Endothelial cell of umbilical vein (primary cell): ENCODE measurements around the gene SEMA4A. TPM values are rescaled to one million over a fixed set of nuclear protein-coding genes. Genes with fewer than 3 reads are reported as not detected.

Source experiments
- BruUV-seq: library from RNA; stranded (reverse); fragments of 400-500 nt; replicated peaks from 2 replicates; lab custom pipeline; 2021; lab: Mats Ljungman, UMichigan
- CTCF ChIA-PET: fragments of 300-600, 350-600 bp; sonication (Branson Sonifier 250); formaldehyde crosslinking; loops from one replicate; lab custom pipeline; 2021; ENCODE audit warnings: antibody characterized with exemption, inconsistent platforms; lab: Charles Lee
- POLR2A ChIA-PET: fragments of 300-600, 350-600 bp; sonication (Branson Sonifier 250); formaldehyde crosslinking; loops from one replicate; lab custom pipeline; 2021; ENCODE audit warnings: antibody characterized with exemption, inconsistent platforms; lab: Charles Lee
- DNase-seq: peaks from one replicate; pipeline ENCODE4 v3.0.0-alpha.2; 2011; ENCODE audit warnings: low read depth, low spot score
- FAIRE-seq: peaks from 2 replicates; lab custom pipeline; 2011; peaks lifted over from hg19 to GRCh38; lab: Jason Lieb, UNC
- H2AFZ ChIP-seq: 2 replicates; pipeline ENCODE4 v1.6.0; 2012; ENCODE audit warnings: low read depth, low read length, control low read depth, inconsistent platforms
- H3K27ac ChIP-seq: 2 replicates; pipeline ENCODE4 v1.5.1; 2011; ENCODE audit warnings: low read depth, mild to moderate bottlenecking, control low read depth, low read length, moderate library complexity; ENCODE audit not compliant: insufficient read depth
- H3K27me3 ChIP-seq, 2 experiments: 2 replicates each; pipeline versions ENCODE4 v1.6.0 to v1.6.1; 2011; ENCODE audit warnings: low read length in 2 of 2, mixed read lengths in 1 of 2; ENCODE audit not compliant: control insufficient read depth in 2 of 2, insufficient read depth in 2 of 2
- H3K36me3 ChIP-seq, 2 experiments: 2 replicates in 1 of 2; 3 replicates in 1 of 2; pipeline ENCODE4 v1.5.1; 2011; ENCODE audit warnings: low read length in 2 of 2, mild to moderate bottlenecking in 1 of 2, moderate library complexity in 1 of 2; ENCODE audit not compliant: control insufficient read depth in 2 of 2, insufficient read depth in 2 of 2; ENCODE audit errors: extremely low read depth in 1 of 2
- H3K4me1 ChIP-seq: 3 replicates; pipeline ENCODE4 v1.5.1; 2011; ENCODE audit warnings: mild to moderate bottlenecking, low read length; ENCODE audit not compliant: control insufficient read depth, insufficient read depth; ENCODE audit errors: extremely low read depth
- H3K4me2 ChIP-seq: 2 replicates; pipeline ENCODE4 v1.6.1; 2011; ENCODE audit warnings: low read length, control low read depth, mixed read lengths; ENCODE audit not compliant: insufficient read depth
- H3K4me3 ChIP-seq, 3 experiments: fragments of 200-600 bp in 1 of 3; sonication (generic), shearing (Covaris generic) in 1 of 3; replicated peaks in 1 of 3; 2 replicates each; pipeline ENCODE4 v1.5.1; 2011 to 2016; ENCODE audit warnings: control low read depth in 3 of 3, low read length in 3 of 3, mild to moderate bottlenecking in 2 of 3, inconsistent platforms in 1 of 3, low read depth in 1 of 3, moderate library complexity in 1 of 3; ENCODE audit not compliant: insufficient read depth in 1 of 3
- H3K79me2 ChIP-seq: 2 replicates; pipeline ENCODE4 v1.6.0; 2012; ENCODE audit warnings: low read length, inconsistent platforms; ENCODE audit not compliant: control insufficient read depth, insufficient read depth
- H3K9ac ChIP-seq: replicated peaks from 2 replicates; pipeline ENCODE3; 2011; ENCODE audit warnings: low read length, control low read depth; ENCODE audit not compliant: insufficient read depth; ENCODE audit errors: extremely low read depth
- H3K9me1 ChIP-seq: replicated peaks from 3 replicates; pipeline ENCODE4 v1.6.0; 2011; ENCODE audit warnings: mild to moderate bottlenecking, low read length; ENCODE audit not compliant: control insufficient read depth, insufficient read depth; ENCODE audit errors: extremely low read depth
- H3K9me3 ChIP-seq: replicated peaks from 2 replicates; pipeline ENCODE4 v1.5.1; 2012; ENCODE audit warnings: low read length, inconsistent platforms; ENCODE audit not compliant: control insufficient read depth, insufficient read depth
- H4K20me1 ChIP-seq: replicated peaks from 2 replicates; pipeline ENCODE3; 2011; ENCODE audit warnings: mild to moderate bottlenecking, low read length; ENCODE audit not compliant: control insufficient read depth, insufficient read depth; ENCODE audit errors: extremely low read depth
- CTCF ChIP-seq, 2 donors: IDR thresholded peaks; 1 replicate in 1 of 2; 2 replicates in 1 of 2; pipeline ENCODE4 v1.5.1; 2011; ENCODE audit warnings: low read length in 2 of 2, mild to moderate bottlenecking in 2 of 2, moderate library complexity in 2 of 2, control low read depth in 1 of 2, inconsistent platforms in 1 of 2, low read depth in 1 of 2; ENCODE audit not compliant: insufficient read depth in 1 of 2; ENCODE audit errors: extremely low read depth in 1 of 2
- EZH2 ChIP-seq: IDR thresholded peaks from 2 replicates; pipeline ENCODE4 v1.6.1; 2012; ENCODE audit warnings: borderline replicate concordance, low read depth, mild to moderate bottlenecking, moderate library complexity, low read length, inconsistent platforms; ENCODE audit not compliant: severe bottlenecking
- FOS ChIP-seq: IDR thresholded peaks from 2 replicates; pipeline ENCODE4 v1.6.1; 2011; ENCODE audit warnings: mild to moderate bottlenecking, low read length, moderate library complexity, borderline replicate concordance; ENCODE audit not compliant: insufficient read depth
- GATA2 ChIP-seq: IDR thresholded peaks from 2 replicates; pipeline ENCODE4 v1.7.0; 2011; ENCODE audit warnings: low read depth, mild to moderate bottlenecking, moderate library complexity, mixed read lengths, low read length; ENCODE audit not compliant: insufficient read length, insufficient read depth
- JUN ChIP-seq: IDR thresholded peaks from 2 replicates; pipeline ENCODE4 v1.6.1; 2011; ENCODE audit warnings: borderline replicate concordance, low read depth; ENCODE audit not compliant: insufficient read length, insufficient read depth
- MAX ChIP-seq: IDR thresholded peaks from 2 replicates; pipeline ENCODE4 v1.6.1; 2011; ENCODE audit not compliant: insufficient read depth, insufficient read length
- MYC ChIP-seq: IDR thresholded peaks from one replicate; pipeline ENCODE4 v1.6.1; 2011; ENCODE audit warnings: mild to moderate bottlenecking, low read depth, low read length
- POLR2A ChIP-seq: IDR thresholded peaks from 2 replicates; pipeline ENCODE4 v1.6.1; 2012; ENCODE audit warnings: low read depth, mild to moderate bottlenecking, control low read depth, low read length
- POLR2AphosphoS5 ChIP-seq: IDR thresholded peaks from 2 replicates; pipeline ENCODE4 v1.6.1; 2012; ENCODE audit warnings: low read depth, mild to moderate bottlenecking, control low read depth, low read length, moderate library complexity; ENCODE audit not compliant: insufficient read depth
- dilution Hi-C: fragments of 300-500 bp; cut with MboI; formaldehyde crosslinking; loops from one replicate; pipeline ENCODE4 v1.15.0; 2019; ENCODE audit warnings: low sequenced_read_pairs; ENCODE audit not compliant: extremely low pct_ligation_motif_present
- intact Hi-C: fragments of 100-400 bp; cut with micrococcal nuclease; formaldehyde crosslinking; loops from one replicate; pipeline ENCODE4 v1.10.0; 2022
- polyA plus RNA-seq, 4 experiments: library from polyadenylated mRNA; depleted of rRNA in 3 of 4; stranded (reverse) in 3 of 4; unstranded in 1 of 4; fragments of >200 nt; gene quantifications; 2 replicates each; pipeline versions ENCODE4 v1.2.1 to v1.2.3, GENCODE V29; 2011 to 2012; ENCODE audit warnings: missing spikeins in 1 of 4
- total RNA-seq: library from RNA; stranded (reverse); gene quantifications from 2 replicates; pipeline ENCODE4 v1.2.3, GENCODE V29; 2021

The SEMA4A gene
- total and polyA plus RNA-seq, 2 donors (not counting 3 experiments of a cell fraction or from before 2014, with no cell fraction given) = 1.5 to 1.6 TPM

- Histone ChIP-seq H3K36me3 (no peaks in the 10 kb centered on the region), H2AFZ (no peak overlapping the region), H3K27ac (no peak overlapping the region), H3K4me2 (no peak overlapping the region), H3K79me2 (no peaks in the 10 kb centered on the region), H3K4me3 (no peak overlapping the region), H3K27me3 (no peaks in the 10 kb centered on the region), H3K4me1 (peaks cover 16% of the 10 kb centered on the region), H3K9ac (no peak overlapping the region), H4K20me1 (no peaks in the 10 kb centered on the region), H3K9me1 (no peaks in the 10 kb centered on the region), H3K9me3 (no peaks in the 10 kb centered on the region)
- POLR2A ChIA-PET = no interaction called here
- intact Hi-C loops (no loop called here), dilution Hi-C loops (no loop called here)
- DNase-seq = no peak
- FAIRE-seq = peak; percentile 49
- BruUV-seq = no TSS peak
- TF ChIP-seq EZH2 (no peak), MYC (no peak), MAX (no peak)
- CTCF ChIA-PET = interaction anchor here (1.4 to 2.1 kb wide), 2 partner anchors 19 to 60 kb away, joined by 8 to 15 read pairs; no protein-coding TSS in a partner anchor
Observed at GRCh38 chr1:156165083-156165482, 11.7 kb downstream of the SEMA4A start.

GRCh38 chr1:156167536-156167935, 14.2 kb downstream of the SEMA4A start:
- dilution Hi-C loops = no loop called here
- no peak overlapping the region for H3K27ac ChIP-seq
- ChIA-PET CTCF (interaction anchor here (0.6 kb wide), 1 partner anchor 242 kb away, joined by 3 read pairs; no protein-coding TSS in a partner anchor), POLR2A (no interaction called here)
- peak overlapping the region; percentile 1 for H2AFZ ChIP-seq
- FAIRE-seq (peak; percentile 44), DNase-seq (no peak)
- no peaks in the 10 kb centered on the region for H3K9me1 ChIP-seq
- no peaks in the 10 kb centered on the region for H3K36me3 ChIP-seq
- no peaks in the 10 kb centered on the region for H3K27me3 ChIP-seq
- H3K79me2 ChIP-seq = no peaks in the 10 kb centered on the region
- no peak overlapping the region for H3K9ac ChIP-seq
- intact Hi-C loops = no loop called here
- no peak for TF ChIP-seq MYC
- TF ChIP-seq JUN = no peak
- TF ChIP-seq GATA2 = no peak
- no peak for TF ChIP-seq CTCF (IDR thresholded peaks at IDR 0.05; ENCODE audit: extremely low read depth in 1 of 2, insufficient read depth in 1 of 2, low read depth in 1 of 2, low read length in 2 of 2)
- TF ChIP-seq POLR2AphosphoS5 = no peak
- no peak for TF ChIP-seq MAX
- TF ChIP-seq EZH2 = no peak
- no peak for TF ChIP-seq POLR2A
- no peak for TF ChIP-seq FOS
- no peaks in the 10 kb centered on the region for H3K9me3 ChIP-seq
- no peak overlapping the region for H3K4me2 ChIP-seq
- BruUV-seq = no TSS peak
- H4K20me1 ChIP-seq = no peaks in the 10 kb centered on the region
- H3K4me3 ChIP-seq = no peak overlapping the region
- no peaks in the 10 kb centered on the region for H3K4me1 ChIP-seq
